ENCODE measurements around the gene BCAS3.

DNA sequence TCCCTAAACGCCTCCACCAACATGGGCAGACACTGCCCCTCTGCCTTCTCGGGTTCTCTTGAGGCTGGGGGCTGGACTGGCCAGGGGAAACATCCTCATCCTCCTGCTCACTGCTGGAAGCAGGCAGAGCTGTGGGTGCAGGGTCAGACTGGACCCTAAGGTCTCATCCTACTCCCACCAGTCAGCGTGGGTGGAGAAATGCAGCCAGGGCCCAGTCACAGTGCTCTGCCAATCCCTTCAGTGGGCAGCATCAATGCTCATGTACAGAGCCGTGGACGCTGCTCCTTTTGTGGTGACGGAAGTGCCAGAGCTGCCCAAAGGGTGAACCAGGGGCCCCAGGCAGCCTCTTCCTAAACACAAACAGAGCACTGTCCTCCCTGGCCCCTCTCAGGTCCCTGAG lies 708.6 kb downstream of the BCAS3 start:
- TF ChIP-seq, protein P1, sequence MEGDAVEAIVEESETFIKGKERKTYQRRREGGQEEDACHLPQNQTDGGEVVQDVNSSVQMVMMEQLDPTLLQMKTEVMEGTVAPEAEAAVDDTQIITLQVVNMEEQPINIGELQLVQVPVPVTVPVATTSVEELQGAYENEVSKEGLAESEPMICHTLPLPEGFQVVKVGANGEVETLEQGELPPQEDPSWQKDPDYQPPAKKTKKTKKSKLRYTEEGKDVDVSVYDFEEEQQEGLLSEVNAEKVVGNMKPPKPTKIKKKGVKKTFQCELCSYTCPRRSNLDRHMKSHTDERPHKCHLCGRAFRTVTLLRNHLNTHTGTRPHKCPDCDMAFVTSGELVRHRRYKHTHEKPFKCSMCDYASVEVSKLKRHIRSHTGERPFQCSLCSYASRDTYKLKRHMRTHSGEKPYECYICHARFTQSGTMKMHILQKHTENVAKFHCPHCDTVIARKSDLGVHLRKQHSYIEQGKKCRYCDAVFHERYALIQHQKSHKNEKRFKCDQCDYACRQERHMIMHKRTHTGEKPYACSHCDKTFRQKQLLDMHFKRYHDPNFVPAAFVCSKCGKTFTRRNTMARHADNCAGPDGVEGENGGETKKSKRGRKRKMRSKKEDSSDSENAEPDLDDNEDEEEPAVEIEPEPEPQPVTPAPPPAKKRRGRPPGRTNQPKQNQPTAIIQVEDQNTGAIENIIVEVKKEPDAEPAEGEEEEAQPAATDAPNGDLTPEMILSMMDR (IDR thresholded peaks at IDR 0.05) = no peak
- no peak for TF ChIP-seq ZFX (IDR thresholded peaks at IDR 0.05; ENCODE audit: borderline replicate concordance)
